ENCODE results near the gene TCEANC2.
"Not testable (repeated sequence)": the region's sequence is repeated elsewhere in the genome, so short reads cannot be mapped to it uniquely, and the experiment has no call there.

The TCEANC2 gene

GRCh38 chr1:54052934-54053744, at the start of gene TCEANC2, which contains the start of gene TMEM59:
TCEANC2 (plus strand) TSS chr1:54053608; CDS start chr1:54054423, 815 bp downstream.
TMEM59 (minus strand) TSS chr1:54053204; CDS start chr1:54053188, 16 bp downstream.
- Mint-ChIP-seq H3K36me3 (peaks cover 24% of the 10 kb centered on the region), H3K4me3 (no peak within 1 kb of the TSS), H3K4me1 (peaks cover 22% of the 10 kb centered on the region), H3K27ac (no peak within 1 kb of the TSS), H3K9me3 (no peaks in the 10 kb centered on the region)
- ATAC-seq (peak; percentile 97), DNase-seq (ENCODE audit: low spot score in 2 of 2) (peak; percentile 87 to 98)

GRCh38 chr1:54003750-54004480, 49.5 kb upstream of the TCEANC2 start:
- not testable (repeated sequence) for ATAC-seq; H3K36me3 Mint-ChIP-seq; H3K9me3 Mint-ChIP-seq; H3K4me3 Mint-ChIP-seq; H3K27ac Mint-ChIP-seq; H3K4me1 Mint-ChIP-seq; DNase-seq (ENCODE audit: low spot score in 2 of 2)

GRCh38 chr1:54004481-54005049, 48.8 kb upstream of the TCEANC2 start:
- H3K36me3 Mint-ChIP-seq: no peaks in the 10 kb centered on the region
- H3K9me3 Mint-ChIP-seq: no peaks in the 10 kb centered on the region
- H3K27ac Mint-ChIP-seq: no peak overlapping the region
- no peaks in the 10 kb centered on the region for H3K4me1 Mint-ChIP-seq
- H3K4me3 Mint-ChIP-seq: no peak overlapping the region
- ATAC-seq (no peak), DNase-seq (ENCODE audit: low spot score in 2 of 2) (no peak)

GRCh38 chr1:54006508-54006907, 46.9 kb upstream of the TCEANC2 start:
- H3K4me3 Mint-ChIP-seq: no peak overlapping the region
- no peaks in the 10 kb centered on the region for H3K9me3 Mint-ChIP-seq
- H3K4me1 Mint-ChIP-seq: no peaks in the 10 kb centered on the region
- no peak overlapping the region for H3K27ac Mint-ChIP-seq
- ATAC-seq: no peak
- no peak for DNase-seq (ENCODE audit: low spot score in 2 of 2)
- no peaks in the 10 kb centered on the region for H3K36me3 Mint-ChIP-seq

- Mint-ChIP-seq H3K27ac (no peak overlapping the region), H3K9me3 (no peaks in the 10 kb centered on the region), H3K4me1 (no peaks in the 10 kb centered on the region), H3K4me3 (no peak overlapping the region), H3K36me3 (no peaks in the 10 kb centered on the region)
- DNase-seq (ENCODE audit: low spot score in 2 of 2) (no peak), ATAC-seq (no peak)
Observed at GRCh38 chr1:54007613-54008012, 45.8 kb upstream of the TCEANC2 start.

- ATAC-seq (no peak), DNase-seq (ENCODE audit: low spot score in 2 of 2) (no peak)
- Mint-ChIP-seq H3K4me3 (no peak overlapping the region), H3K27ac (no peak overlapping the region), H3K4me1 (no peaks in the 10 kb centered on the region), H3K36me3 (no peaks in the 10 kb centered on the region), H3K9me3 (no peaks in the 10 kb centered on the region)
Observed at GRCh38 chr1:54008876-54009275, 44.5 kb upstream of the TCEANC2 start.

GRCh38 chr1:54009406-54009805, 44.0 kb upstream of the TCEANC2 start:
- no peaks in the 10 kb centered on the region for H3K9me3 Mint-ChIP-seq
- ATAC-seq: no peak
- no peak overlapping the region for H3K27ac Mint-ChIP-seq
- no peak overlapping the region for H3K4me3 Mint-ChIP-seq
- no peak for DNase-seq (ENCODE audit: low spot score in 2 of 2)
- H3K36me3 Mint-ChIP-seq: no peaks in the 10 kb centered on the region
- no peaks in the 10 kb centered on the region for H3K4me1 Mint-ChIP-seq

GRCh38 chr1:54010415-54011117, 42.8 kb upstream of the TCEANC2 start:
- no peaks in the 10 kb centered on the region for H3K4me1 Mint-ChIP-seq
- DNase-seq (ENCODE audit: low spot score in 2 of 2) (no peak), ATAC-seq (no peak)
- H3K4me3 Mint-ChIP-seq: no peak overlapping the region
- H3K36me3 Mint-ChIP-seq: no peaks in the 10 kb centered on the region
- no peaks in the 10 kb centered on the region for H3K9me3 Mint-ChIP-seq
- H3K27ac Mint-ChIP-seq: no peak overlapping the region

GRCh38 chr1:54011316-54012007, 41.9 kb upstream of the TCEANC2 start:
- H3K4me3 Mint-ChIP-seq: no peak overlapping the region
- no peaks in the 10 kb centered on the region for H3K4me1 Mint-ChIP-seq
- H3K9me3 Mint-ChIP-seq: no peaks in the 10 kb centered on the region
- no peaks in the 10 kb centered on the region for H3K36me3 Mint-ChIP-seq
- no peak overlapping the region for H3K27ac Mint-ChIP-seq
- DNase-seq (ENCODE audit: low spot score in 2 of 2) (no peak), ATAC-seq (no peak)

GRCh38 chr1:54012008-54012325, 41.4 kb upstream of the TCEANC2 start:
- ATAC-seq (no peak), DNase-seq (ENCODE audit: low spot score in 2 of 2) (no peak)
- no peaks in the 10 kb centered on the region for H3K36me3 Mint-ChIP-seq
- no peaks in the 10 kb centered on the region for H3K9me3 Mint-ChIP-seq
- no peak overlapping the region for H3K27ac Mint-ChIP-seq
- H3K4me1 Mint-ChIP-seq: no peaks in the 10 kb centered on the region
- H3K4me3 Mint-ChIP-seq: no peak overlapping the region

GRCh38 chr1:54012863-54013262, 40.5 kb upstream of the TCEANC2 start:
- no peak for ATAC-seq

GRCh38 chr1:54013393-54014008, 39.9 kb upstream of the TCEANC2 start:
- Mint-ChIP-seq H3K36me3 (no peaks in the 10 kb centered on the region), H3K4me1 (no peaks in the 10 kb centered on the region), H3K27ac (no peak overlapping the region), H3K9me3 (no peaks in the 10 kb centered on the region), H3K4me3 (no peak overlapping the region)
- DNase-seq (ENCODE audit: low spot score in 2 of 2) (no peak), ATAC-seq (no peak)

More at GRCh38 chr1:54012863-54013262, 40.5 kb upstream of the TCEANC2 start:
- no peak for DNase-seq (ENCODE audit: low spot score in 2 of 2)
- H3K4me1 Mint-ChIP-seq: no peaks in the 10 kb centered on the region
- no peak overlapping the region for H3K27ac Mint-ChIP-seq
- no peaks in the 10 kb centered on the region for H3K36me3 Mint-ChIP-seq
- H3K4me3 Mint-ChIP-seq: no peak overlapping the region
- no peaks in the 10 kb centered on the region for H3K9me3 Mint-ChIP-seq

GRCh38 chr1:54014009-54014629, 39.3 kb upstream of the TCEANC2 start:
- no peak for DNase-seq (ENCODE audit: low spot score in 2 of 2)
- no peaks in the 10 kb centered on the region for H3K4me1 Mint-ChIP-seq
- no peaks in the 10 kb centered on the region for H3K9me3 Mint-ChIP-seq
- no peak overlapping the region for H3K27ac Mint-ChIP-seq
- ATAC-seq: no peak
- no peak overlapping the region for H3K4me3 Mint-ChIP-seq
- no peaks in the 10 kb centered on the region for H3K36me3 Mint-ChIP-seq

Data from stimulated activated effector memory CD8-positive, alpha-beta T cell treated with anti-CD3 and anti-CD28 coated beads, Interleukin-12 subunit alpha, Interleukin-12 subunit beta, amount 100 ng/mL, for 72 hours (primary cell).